ENCODE measurements around the gene NPEPL1. TPM values are rescaled to one million over a fixed set of nuclear protein-coding genes. Genes with fewer than 3 reads are reported as not detected.

Gene NPEPL1
- total and polyA plus RNA-seq, 7 donors = 10.6 to 65.1 (median 26.5) TPM

GRCh38 chr20:58700121-58700821, 7.7 kb downstream of the NPEPL1 start:
- no peak for TF ChIP-seq POLR2A (IDR thresholded peaks at IDR 0.05)
- no peak for TF ChIP-seq POLR2AphosphoS5 (IDR thresholded peaks at IDR 0.05)
- TF ChIP-seq EP300 (IDR thresholded peaks at IDR 0.05) = no peak
- peak; percentile 51 for DNase-seq
- WGBS, 2 donors = 80 to 83% methylated on average over 11 of the region's 11 CpGs
- no peak overlapping the region for H3K4me3 ChIP-seq
- H3K36me3 ChIP-seq = peaks cover 33 to 98% (median 51%) of the 10 kb centered on the region in 4 donors
- no peaks in the 10 kb centered on the region for H3K9me3 ChIP-seq
- peak overlapping the region in 3 of 4 donors; percentile 19 to 55 (median 45) for H3K27ac ChIP-seq
- no peaks in the 10 kb centered on the region for H3K27me3 ChIP-seq
- intact Hi-C loops (cut with DNase I) = no loop called here
- no peaks in the 10 kb centered on the region for H3K4me1 ChIP-seq

DNA sequence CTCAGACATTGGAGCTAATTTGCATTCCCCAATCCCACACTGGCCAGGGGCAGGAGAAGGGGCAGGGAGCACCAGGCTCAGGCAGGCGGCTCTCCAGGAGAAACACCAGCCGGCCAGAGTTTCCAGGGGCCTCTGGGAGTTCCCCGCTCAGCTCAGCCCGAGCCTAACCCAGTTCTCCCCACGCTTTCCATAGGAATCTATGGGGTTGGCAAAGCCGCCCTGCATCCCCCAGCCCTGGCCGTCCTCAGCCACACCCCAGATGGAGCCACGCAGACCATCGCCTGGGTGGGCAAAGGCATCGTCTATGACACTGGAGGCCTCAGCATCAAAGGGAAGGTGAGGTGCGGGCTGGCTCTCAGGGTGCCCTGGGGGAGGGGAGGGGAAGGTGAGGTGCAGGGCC, 8.2 kb downstream of the NPEPL1 start:
- DNase-seq = peak; percentile 57
- WGBS, 2 donors = 91 to 95% methylated on average over 11 of the region's 11 CpGs
- peaks cover 33 to 98% (median 50%) of the 10 kb centered on the region in 4 donors for H3K36me3 ChIP-seq

DNA sequence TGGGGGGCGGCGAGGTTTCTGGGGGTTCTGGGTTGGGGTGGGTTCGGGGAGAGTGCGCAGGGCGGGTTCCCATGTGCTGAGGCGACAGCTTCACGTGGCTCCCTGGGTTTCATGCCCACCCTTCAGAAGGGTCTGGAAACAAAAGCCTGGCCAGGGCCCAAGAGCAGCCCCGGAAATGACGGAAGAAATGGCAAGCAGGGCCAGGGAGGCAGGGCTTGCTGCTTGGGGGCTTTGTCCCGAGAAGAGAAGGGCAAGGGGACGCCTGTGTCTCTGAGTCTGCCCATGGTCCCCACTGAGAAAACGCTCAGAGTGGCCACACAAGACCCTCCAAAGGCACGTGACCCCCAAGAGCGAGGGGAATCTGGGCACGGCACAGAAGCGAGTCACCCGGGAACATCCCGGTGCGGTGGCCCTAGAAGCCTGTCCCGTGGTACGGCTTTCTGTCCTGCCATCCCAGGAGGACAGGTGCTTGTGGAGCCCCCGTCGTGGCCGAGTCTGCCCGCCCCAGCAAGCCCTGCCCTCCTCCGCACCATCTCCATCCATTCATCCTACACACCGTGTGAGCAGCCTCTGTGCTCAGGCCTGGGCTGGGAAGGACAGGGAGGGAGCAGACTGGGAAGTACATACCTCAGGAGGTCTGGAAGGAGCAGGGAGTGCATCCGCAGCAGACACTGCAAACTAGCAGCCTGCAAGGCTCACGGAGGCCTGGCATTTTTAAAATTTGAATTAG, 9.0 kb downstream of the NPEPL1 start:
- WGBS, 2 donors = 96% methylated on average over 29 of the region's 29 CpGs
- Histone ChIP-seq H3K36me3 (peaks cover 25 to 94% (median 43%) of the 10 kb centered on the region in 4 donors), H3K27me3 (no peaks in the 10 kb centered on the region), H3K27ac (no peak overlapping the region), H3K4me3 (no peak overlapping the region), H3K9me3 (no peaks in the 10 kb centered on the region), H3K4me1 (no peaks in the 10 kb centered on the region)
- intact Hi-C loops (cut with DNase I) = no loop called here
- TF ChIP-seq EP300 (IDR thresholded peaks at IDR 0.05) (no peak), POLR2AphosphoS5 (IDR thresholded peaks at IDR 0.05) (no peak), POLR2A (IDR thresholded peaks at IDR 0.05) (no peak), CTCF (IDR thresholded peaks at IDR 0.05) (no peak)
- peak; percentile 60 for DNase-seq

More for the DNA sequence above, 8.2 kb downstream of the NPEPL1 start:
- TF ChIP-seq POLR2AphosphoS5 (IDR thresholded peaks at IDR 0.05) (no peak), EP300 (IDR thresholded peaks at IDR 0.05) (no peak), POLR2A (IDR thresholded peaks at IDR 0.05) (no peak), CTCF (IDR thresholded peaks at IDR 0.05) (no peak)
- intact Hi-C loops (cut with DNase I) = no loop called here
- Histone ChIP-seq H3K4me1 (no peaks in the 10 kb centered on the region), H3K4me3 (no peak overlapping the region), H3K9me3 (no peaks in the 10 kb centered on the region), H3K27me3 (no peaks in the 10 kb centered on the region), H3K27ac (no peak overlapping the region)

DNA sequence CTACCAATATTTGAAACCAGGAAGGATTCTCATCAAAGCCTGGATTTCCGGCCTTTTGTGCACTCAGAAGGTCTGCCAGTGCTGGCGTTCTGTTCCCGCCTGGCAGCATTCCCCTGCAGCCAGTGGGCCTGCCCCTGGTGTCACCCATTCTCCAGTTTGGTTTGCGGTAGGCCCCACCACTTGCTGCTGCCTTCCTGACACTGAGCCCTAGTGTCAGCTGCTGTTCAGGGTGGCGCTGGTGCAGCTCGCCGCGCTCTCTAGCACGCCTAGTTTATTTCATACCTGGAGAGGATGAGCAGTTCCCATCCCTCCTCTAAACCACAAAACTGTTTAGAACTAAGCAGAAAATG, 9.5 kb downstream of the NPEPL1 start:
- no peak for TF ChIP-seq POLR2A (IDR thresholded peaks at IDR 0.05)
- no peak for TF ChIP-seq POLR2AphosphoS5 (IDR thresholded peaks at IDR 0.05)
- TF ChIP-seq EP300 (IDR thresholded peaks at IDR 0.05) = no peak
- TF ChIP-seq CTCF (IDR thresholded peaks at IDR 0.05) = no peak
- Histone ChIP-seq H3K36me3 (peaks cover 20 to 94% (median 37%) of the 10 kb centered on the region in 4 donors), H3K9me3 (no peaks in the 10 kb centered on the region), H3K27me3 (no peaks in the 10 kb centered on the region), H3K4me1 (no peaks in the 10 kb centered on the region), H3K27ac (no peak overlapping the region), H3K4me3 (no peak overlapping the region)
- 92 to 98% methylated on average over 9 of the region's 9 CpGs for WGBS, 2 donors
- peak; percentile 34 for DNase-seq
- intact Hi-C loops (cut with DNase I) = no loop called here

- Histone ChIP-seq H3K4me1 (no peaks in the 10 kb centered on the region), H3K36me3 (peaks cover 18 to 93% (median 32%) of the 10 kb centered on the region in 4 donors), H3K27me3 (no peaks in the 10 kb centered on the region), H3K4me3 (no peak overlapping the region), H3K27ac (no peak overlapping the region), H3K9me3 (no peaks in the 10 kb centered on the region)
- 91 to 97% methylated on average over 28 of the region's 28 CpGs for WGBS, 2 donors
- TF ChIP-seq CTCF (IDR thresholded peaks at IDR 0.05) = no peak
- TF ChIP-seq EP300 (IDR thresholded peaks at IDR 0.05) = no peak
- TF ChIP-seq POLR2A (IDR thresholded peaks at IDR 0.05) = no peak
- TF ChIP-seq POLR2AphosphoS5 (IDR thresholded peaks at IDR 0.05) = no peak
- DNase-seq = peak; percentile 53
- intact Hi-C loops (cut with DNase I) = no loop called here
Measured at GRCh38 chr20:58702859-58703648, 10.5 kb downstream of the NPEPL1 start.
